K562 (cell line): Measurements from ENCODE around the gene TOMM6. TPM values are rescaled to one million over a fixed set of nuclear protein-coding genes. Genes with fewer than 3 reads are reported as not detected.

Experiments used
- AFF4 ChIP-seq: sonication (generic); formaldehyde crosslinking; IDR thresholded peaks from 2 replicates; pipeline ENCODE4 v1.8.0; 2023; ENCODE audit warnings: mild to moderate bottlenecking, missing genetic modification reagents
- BACH1 ChIP-seq: fragments of 200-800 bp; sonication (Bioruptor generic); IDR thresholded peaks from 2 replicates; pipeline ENCODE4 v1.6.1; 2016; ENCODE audit warnings: missing genetic modification characterization, missing compliant biosample characterization
- CEBPB ChIP-seq: fragments of 450-650 bp; IDR thresholded peaks from 2 replicates; pipeline ENCODE4 v1.6.1; 2016; ENCODE audit warnings: missing genetic modification characterization, missing compliant biosample characterization
- CREBBP ChIP-seq: IDR thresholded peaks from one replicate; pipeline ENCODE4 v1.6.1; 2012; ENCODE audit warnings: low read depth, mild to moderate bottlenecking, control low read depth, inconsistent platforms, low read length
- E2F3 ChIP-seq: fragments of 250-450 bp; sonication (Bioruptor Pico); IDR thresholded peaks from 2 replicates; pipeline ENCODE4 v1.4.0; 2020; ENCODE audit warnings: mild to moderate bottlenecking
- ETV1 ChIP-seq: fragments of 450-650 bp; conservative IDR thresholded peaks from 2 replicates; pipeline ENCODE4 v1.6.1; 2016; ENCODE audit warnings: missing genetic modification characterization, control low read depth, low read depth, missing compliant biosample characterization
- GTF2F1 ChIP-seq: IDR thresholded peaks from 2 replicates; pipeline ENCODE4 v1.6.1; 2011; ENCODE audit warnings: low read depth, low read length, improper control_type of control experiment
- HNRNPLL ChIP-seq: fragments of 200-400 bp; formaldehyde crosslinking; IDR thresholded peaks from 2 replicates; pipeline ENCODE4 v1.6.1; 2017; ENCODE audit warnings: low read length, low read depth, mild to moderate bottlenecking; ENCODE audit not compliant: poor library complexity, severe bottlenecking
- MAFF ChIP-seq: IDR thresholded peaks from 2 replicates; pipeline ENCODE4 v1.6.1; 2012; ENCODE audit warnings: low read length, improper control_type of control experiment
- MBD1 ChIP-seq: fragments of 250-450 bp; sonication (Bioruptor Pico); IDR thresholded peaks from 2 replicates; pipeline ENCODE4 v1.8.0; 2022; ENCODE audit warnings: inconsistent platforms
- RAD51 ChIP-seq: fragments of 450-650 bp; IDR thresholded peaks from 2 replicates; pipeline ENCODE4 v1.7.1; 2016; ENCODE audit warnings: low read depth, mild to moderate bottlenecking, borderline replicate concordance
- SMARCA5 ChIP-seq: fragments of 450-650 bp; IDR thresholded peaks from 2 replicates; pipeline ENCODE4 v1.6.1; 2016
- THRB ChIP-seq: fragments of 450-650 bp; formaldehyde crosslinking; conservative IDR thresholded peaks from 2 replicates; pipeline ENCODE4 v1.4.0; 2022; ENCODE audit warnings: mild to moderate bottlenecking, missing genetic modification characterization
- ZNF518B ChIP-seq: fragments of 250-450 bp; sonication (Bioruptor Pico); IDR thresholded peaks from 2 replicates; pipeline ENCODE4 v1.5.0; 2021; ENCODE audit warnings: mild to moderate bottlenecking, moderate library complexity
- ZNF75A ChIP-seq: fragments of 450-650 bp; formaldehyde crosslinking; IDR thresholded peaks from 2 replicates; pipeline ENCODE4 v1.4.0; 2020; ENCODE audit warnings: mild to moderate bottlenecking
- ZNF76 ChIP-seq: fragments of 250-450 bp; sonication (Bioruptor Pico); IDR thresholded peaks from 2 replicates; pipeline ENCODE4 v1.4.0; 2020; ENCODE audit warnings: mild to moderate bottlenecking, moderate library complexity, borderline replicate concordance
- polyA plus RNA-seq, 8 experiments: library from polyadenylated mRNA; depleted of rRNA in 4 of 8; stranded (reverse) in 5 of 8; unstranded in 3 of 8; fragments of >200 nt; fragmentation: Nextera tagmentation in 2 of 8; fragmentation: Illumina TruSeq in 1 of 8; extraction: Ambion mirVana in 2 of 8; extraction: Trizol in 1 of 8; gene quantifications; 2 replicates each; pipeline versions ENCODE4 v1.2.1 to v1.2.3, GENCODE V29; 2011 to 2014; ENCODE audit warnings: inconsistent platforms in 1 of 8, missing spikeins in 1 of 8
- total RNA-seq, 7 experiments: library from RNA; depleted of rRNA in 6 of 7; stranded (reverse); fragments of >200 nt in 6 of 7; fragmentation: Illumina TruSeq in 2 of 7; extraction: Trizol in 2 of 7; gene quantifications; 2 replicates each; pipeline versions ENCODE4 v1.2.1 to v1.2.3, GENCODE V29; 2011 to 2021; ENCODE audit warnings: low replicate concordance in 1 of 7

The TOMM6 gene
- total and polyA plus RNA-seq, 9 of the 15 experiments (the other 6 are each of a cell fraction or from before 2014, with no cell fraction given) = 380 to 2,097 (median 1,065) TPM

GRCh38 chr6:41780551-41781365 is 6.7 kb upstream of the TOMM6 start, which contains the start of gene PRICKLE4 (continued):
- TF ChIP-seq AFF4 (CRISPR knock-in tag) (no peak), CEBPB (tag) (no peak), ZNF75A (CRISPR knock-in tag) (no peak), ZNF518B (CRISPR knock-in tag) (no peak), CREBBP (no peak), MBD1 (CRISPR knock-in tag) (no peak), BACH1 (tag) (no peak), MAFF (no peak), ETV1 (tag) (no peak), RAD51 (no peak), SMARCA5 (0 out of 2 replicates have a peak, but pooled peaks have one; percentile 62), ZNF76 (CRISPR knock-in tag) (no peak), GTF2F1 (no peak), HNRNPLL (no peak), THRB (CRISPR knock-in tag) (no peak), E2F3 (0 out of 2 replicates have a peak, but pooled peaks have one; percentile 13)
